GM21737 (cell line): ENCODE data around the gene PLEKHF1.
"Not testable (repeated sequence)": the region's sequence is repeated elsewhere in the genome, so short reads cannot be mapped to it uniquely, and the experiment has no call there.

Experiments
- ATAC-seq: cut with Tn5 transposase; IDR thresholded peaks from one replicate; pipeline ENCODE4 v1.9.1; 2021; ENCODE audit warnings: mild to moderate bottlenecking, moderate library complexity; ENCODE audit not compliant: unreplicated experiment

Gene PLEKHF1

GRCh38 chr19:29663861-29664752 lies 1.2 kb upstream of the PLEKHF1 start:
- ATAC-seq = no peak

GRCh38 chr19:29664753-29665214 lies 477 bp upstream of the PLEKHF1 start:
- ATAC-seq = no peak

GRCh38 chr19:29665826-29666577 lies 741 bp downstream of the PLEKHF1 start:
- ATAC-seq = peak; percentile 2

- ATAC-seq = no peak
Observed at GRCh38 chr19:29666578-29667386, 1.5 kb downstream of the PLEKHF1 start.

DNA sequence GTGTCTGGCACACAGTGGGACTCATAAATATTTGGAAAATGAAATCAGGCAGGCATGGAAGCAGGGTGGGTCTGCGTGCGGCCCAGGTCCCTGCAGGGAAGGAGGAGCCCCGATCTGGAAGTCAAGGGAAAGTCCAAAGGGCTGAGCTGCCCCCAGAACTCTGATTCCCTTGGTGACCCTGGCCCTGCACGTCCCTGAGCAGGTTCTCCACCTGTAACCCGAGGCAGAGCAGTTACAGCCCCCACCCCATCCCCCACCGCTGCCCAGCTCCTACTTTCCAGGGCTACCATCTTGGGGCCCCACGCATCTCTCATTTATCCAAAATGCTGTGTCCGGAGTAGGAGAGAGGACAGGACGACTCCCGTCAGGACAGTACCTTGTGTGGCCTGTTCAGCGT lies 2.1 kb downstream of the PLEKHF1 start:
- no peak for ATAC-seq

DNA sequence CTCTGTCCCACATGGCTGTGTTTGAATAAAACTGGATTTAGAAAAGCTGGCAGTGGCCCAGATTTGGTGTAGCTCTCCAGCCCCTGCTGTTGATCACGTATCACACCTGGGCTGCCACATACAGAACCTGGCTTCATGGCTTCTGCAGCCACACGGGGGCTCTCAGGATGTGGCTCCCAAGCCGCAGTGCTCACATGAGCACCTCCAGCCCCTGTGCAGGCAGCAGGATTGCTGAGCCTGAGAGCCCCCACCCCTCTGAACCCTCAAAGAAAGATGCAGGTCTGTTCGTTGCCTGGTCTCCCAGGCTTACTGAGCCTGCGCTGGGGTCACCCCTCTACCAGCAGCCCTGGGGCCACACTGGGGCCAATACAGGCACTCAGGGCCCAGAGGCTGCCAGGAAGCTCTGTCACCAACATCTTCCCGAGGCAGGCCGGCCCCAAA lies 2.7 kb downstream of the PLEKHF1 start:
- no peak for ATAC-seq

- ATAC-seq = no peak
Observed at GRCh38 chr19:29668746-29669609, 3.7 kb downstream of the PLEKHF1 start.

GRCh38 chr19:29670255-29670654 lies 5.0 kb downstream of the PLEKHF1 start:
- ATAC-seq = no peak

DNA sequence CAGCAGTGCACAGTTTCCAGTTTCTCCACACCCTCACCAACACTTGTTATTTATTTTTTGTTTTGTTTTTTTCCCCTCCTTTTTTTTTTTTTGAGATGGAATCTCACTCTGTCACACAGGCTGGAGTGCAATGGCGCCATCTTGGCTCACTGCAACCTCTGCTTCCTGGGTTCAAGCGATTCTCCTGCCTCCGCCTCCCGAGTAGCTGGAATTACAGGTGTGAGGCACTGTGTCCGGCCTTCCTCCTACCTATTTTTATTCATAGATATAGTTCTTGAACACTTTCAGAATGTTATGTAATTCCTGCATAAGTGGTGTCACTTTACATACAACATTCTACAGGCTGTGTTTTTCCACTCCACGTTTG lies 5.7 kb downstream of the PLEKHF1 start:
- ATAC-seq = not testable (repeated sequence)

GRCh38 chr19:29671393-29672160 lies 6.3 kb downstream of the PLEKHF1 start:
- peak; percentile 62 for ATAC-seq

DNA sequence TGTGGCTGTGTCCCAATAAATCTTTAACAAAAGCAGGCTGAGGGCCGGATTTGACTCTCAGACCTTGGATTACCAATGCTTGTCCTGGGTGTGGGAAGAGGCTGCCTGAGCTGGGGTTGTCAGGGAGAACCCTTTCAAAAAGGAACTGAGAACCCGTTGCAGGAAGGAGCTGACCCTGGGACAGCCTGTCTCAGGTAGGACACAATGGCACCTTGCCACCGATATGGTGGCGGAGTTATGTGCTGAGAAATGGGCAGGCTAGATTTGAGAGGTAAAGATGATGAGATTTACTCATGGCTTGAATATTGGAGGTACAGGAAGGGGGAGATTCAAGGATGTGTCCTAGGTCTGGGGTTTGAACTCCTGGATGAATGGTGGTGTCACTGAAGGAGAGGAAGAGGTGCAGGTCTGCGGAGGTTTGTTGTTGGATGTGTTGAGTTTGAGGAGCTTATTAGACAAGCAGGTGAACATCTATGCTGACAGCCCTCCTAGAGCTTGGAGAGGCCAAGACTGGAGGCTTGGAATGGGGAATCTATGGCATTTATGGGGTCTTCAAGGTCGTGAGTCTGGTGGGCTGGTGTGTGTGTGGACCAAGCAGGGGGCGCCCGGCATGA lies 7.2 kb downstream of the PLEKHF1 start:
- no peak for ATAC-seq

GRCh38 chr19:29672933-29673336 lies 7.7 kb downstream of the PLEKHF1 start:
- ATAC-seq = peak; percentile 38

- ATAC-seq = no peak
Observed at GRCh38 chr19:29673451-29674371, 8.4 kb downstream of the PLEKHF1 start.

DNA sequence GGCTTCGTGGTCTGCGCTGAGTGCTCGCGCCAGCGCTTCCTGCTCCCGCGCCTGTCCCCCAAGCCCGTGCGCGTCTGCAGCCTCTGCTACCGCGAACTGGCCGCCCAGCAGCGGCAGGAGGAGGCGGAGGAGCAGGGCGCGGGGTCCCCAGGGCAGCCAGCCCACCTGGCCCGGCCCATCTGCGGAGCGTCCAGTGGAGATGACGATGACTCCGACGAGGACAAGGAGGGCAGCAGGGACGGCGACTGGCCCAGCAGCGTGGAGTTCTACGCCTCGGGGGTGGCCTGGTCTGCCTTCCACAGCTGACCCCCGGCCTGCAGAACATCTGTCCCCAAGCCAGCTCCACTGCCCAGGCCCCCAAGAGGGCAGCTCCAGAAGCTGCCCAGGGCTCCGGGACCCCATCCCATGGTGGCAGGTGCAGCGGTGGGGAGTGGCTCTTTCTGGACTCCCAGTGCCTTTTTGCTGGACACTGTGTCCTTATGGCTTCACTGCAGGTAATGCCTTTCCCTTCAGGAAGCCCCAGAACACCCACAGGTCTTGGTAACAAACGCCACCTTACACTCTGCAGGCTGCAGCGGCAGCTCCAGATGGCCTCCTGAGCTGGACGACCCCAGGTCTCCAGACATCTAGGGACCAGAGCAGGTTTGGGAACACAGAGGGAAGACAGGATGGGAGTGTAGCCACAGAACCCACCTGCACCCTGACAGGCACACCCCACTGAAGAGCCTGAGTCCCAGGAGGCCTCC lies 9.3 kb downstream of the PLEKHF1 start:
- ATAC-seq = no peak

GRCh38 chr19:29675120-29675649 lies 9.9 kb downstream of the PLEKHF1 start:
- no peak for ATAC-seq

DNA sequence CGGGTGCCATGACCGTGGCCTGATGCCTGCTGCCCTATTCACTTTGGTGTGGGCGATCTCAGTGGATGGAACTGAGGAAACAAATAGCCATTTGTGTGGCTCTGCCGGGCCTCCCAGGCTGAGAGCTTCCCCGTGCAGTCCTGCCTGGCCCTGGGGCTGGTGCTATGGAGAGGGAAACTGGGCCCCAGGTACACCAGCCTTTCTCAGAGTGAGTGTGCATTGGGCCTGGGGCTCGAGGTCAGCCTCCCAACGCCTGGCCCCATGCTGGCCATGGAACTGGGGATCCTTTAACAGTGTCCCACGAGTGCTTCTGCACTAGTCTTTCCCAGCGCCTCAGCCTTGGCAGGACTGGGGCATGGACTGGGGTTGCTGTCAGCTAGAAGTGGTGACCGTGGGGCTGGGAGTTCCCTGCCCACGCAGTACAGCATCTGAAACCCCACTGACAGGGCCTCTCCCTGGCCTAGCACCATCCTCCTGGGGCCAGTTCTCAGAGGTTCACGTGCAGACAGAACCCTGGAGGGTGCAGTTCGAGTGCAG lies 10.5 kb downstream of the PLEKHF1 start:
- no peak for ATAC-seq

DNA sequence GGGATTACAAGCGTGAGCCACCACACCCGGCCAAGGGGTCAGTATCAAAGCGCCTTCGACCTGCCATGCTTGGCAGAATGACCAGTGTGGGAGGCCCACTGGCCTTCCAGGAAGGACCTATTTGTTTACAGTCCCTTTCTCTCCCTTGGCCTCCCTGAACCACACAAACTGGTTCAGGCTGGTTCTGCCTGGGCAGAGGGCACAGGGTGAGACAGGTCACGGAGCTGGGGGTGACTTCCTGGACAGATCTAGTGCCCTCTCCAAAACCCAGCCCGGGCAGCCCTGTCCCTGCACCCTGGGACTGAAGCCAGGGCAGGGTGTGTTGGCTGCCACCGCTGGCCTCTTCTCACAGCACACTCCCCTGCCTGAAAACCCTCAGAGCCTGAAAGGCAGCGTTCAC lies 11.3 kb downstream of the PLEKHF1 start:
- no peak for ATAC-seq
